OCI-LY1 (cell line): ENCODE results near the gene LEF1.

ENCODE experiments used
- H2AFZ ChIP-seq: fragments of 200-600 bp; sonication (generic), shearing (Covaris generic); 2 replicates; pipeline ENCODE4 v1.6.0; 2014; ENCODE audit warnings: antibody characterized with exemption, mild to moderate bottlenecking, low read length
- H3F3A ChIP-seq: fragments of 200-600 bp; sonication (generic), shearing (Covaris generic); 2 replicates; pipeline ENCODE4 v1.6.0; 2014; ENCODE audit warnings: mild to moderate bottlenecking, antibody characterized with exemption, low read length, moderate library complexity; ENCODE audit not compliant: insufficient read depth
- H3K27ac ChIP-seq: fragments of 200-600 bp; sonication (generic); 2 replicates; pipeline ENCODE4 v1.5.1; 2014; ENCODE audit warnings: low read length, mixed run types, mild to moderate bottlenecking, low read depth; ENCODE audit not compliant: poor library complexity, severe bottlenecking
- H3K27me3 ChIP-seq: fragments of 200-600 bp; sonication (generic); 2 replicates; pipeline ENCODE4 v1.6.0; 2014; ENCODE audit warnings: antibody characterized with exemption, mild to moderate bottlenecking, low read length, moderate library complexity; ENCODE audit not compliant: insufficient read depth
- H3K36me3 ChIP-seq: fragments of 200-600 bp; sonication (generic); 2 replicates; pipeline ENCODE4 v1.6.1; 2014; ENCODE audit warnings: mild to moderate bottlenecking, antibody characterized with exemption, low read length, moderate library complexity, mixed read lengths; ENCODE audit not compliant: insufficient read depth
- H3K4me1 ChIP-seq: fragments of 200-600 bp; sonication (generic); 2 replicates; pipeline ENCODE4 v1.5.1; 2014; ENCODE audit warnings: mild to moderate bottlenecking, low read length, moderate library complexity; ENCODE audit not compliant: insufficient read depth, severe bottlenecking
- H3K4me2 ChIP-seq: fragments of 200-600 bp; sonication (generic), shearing (Covaris generic); 2 replicates; pipeline ENCODE4 v1.6.1; 2014; ENCODE audit warnings: low read length
- H3K4me3 ChIP-seq: fragments of 200-600 bp; sonication (generic); 2 replicates; pipeline ENCODE4 v1.5.1; 2014; ENCODE audit warnings: low read length, low read depth, mild to moderate bottlenecking, mixed read lengths; ENCODE audit not compliant: poor library complexity, severe bottlenecking
- H3K79me2 ChIP-seq: fragments of 200-600 bp; shearing (Covaris generic); 2 replicates; pipeline ENCODE4 v1.6.1; 2016; ENCODE audit warnings: mixed run types, low read length, mixed read lengths; ENCODE audit not compliant: insufficient read depth
- H3K9ac ChIP-seq: fragments of 200-600 bp; sonication (generic), shearing (Covaris generic); 2 replicates; pipeline ENCODE4 v1.6.1; 2014; ENCODE audit warnings: mild to moderate bottlenecking, low read length, mixed read lengths
- H3K9me2 ChIP-seq: fragments of 200-600 bp; sonication (generic), shearing (Covaris generic); 2 replicates; pipeline ENCODE4 v1.6.1; 2014; ENCODE audit warnings: low read depth, mild to moderate bottlenecking, low read length, mixed read lengths
- H3K9me3 ChIP-seq: fragments of 200-600 bp; shearing (Covaris generic); 2 replicates; pipeline ENCODE4 v1.6.1; 2014; ENCODE audit warnings: low read length, mixed read lengths
- H4K20me1 ChIP-seq: fragments of 200-600 bp; sonication (generic), shearing (Covaris generic); 2 replicates; pipeline ENCODE4 v1.6.0; 2016; ENCODE audit warnings: mild to moderate bottlenecking, low read length; ENCODE audit not compliant: insufficient read depth
- EZH2 ChIP-seq: fragments of 200-600 bp; sonication (generic), shearing (Covaris generic); IDR thresholded peaks from 2 replicates; pipeline ENCODE4 v1.8.0; 2017; ENCODE audit warnings: borderline replicate concordance, mixed run types, mild to moderate bottlenecking, antibody characterized with exemption, low read length, moderate library complexity, mixed read lengths
- TF ChIP-seq, protein P1 (sequence below): fragments of 200-600 bp; sonication (generic), shearing (Covaris generic); IDR thresholded peaks from 2 replicates; pipeline ENCODE4 v1.5.1; 2017; ENCODE audit warnings: mild to moderate bottlenecking, antibody characterized with exemption, low read length, moderate library complexity, mixed read lengths

LEF1 gene

DNA sequence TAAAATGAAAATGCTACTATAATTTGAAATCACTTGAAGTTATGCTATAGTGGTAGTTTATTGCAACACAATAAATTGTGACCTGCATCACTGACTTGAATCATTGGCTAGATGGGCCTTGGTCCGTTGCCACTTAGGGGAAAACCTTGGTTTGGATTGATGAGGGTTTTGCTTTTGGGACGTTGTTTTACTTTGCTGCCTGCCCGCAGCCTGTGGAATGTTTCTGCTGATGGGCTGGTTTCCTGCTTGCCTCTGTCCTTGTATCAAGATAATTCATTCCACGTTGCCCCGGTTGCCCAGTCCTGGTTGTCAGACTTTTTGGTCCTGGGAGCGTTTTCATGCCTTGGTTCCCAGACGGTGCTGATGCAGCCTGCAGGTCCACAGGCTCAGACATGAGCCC lies 160.7 kb downstream of the LEF1 start:
- Histone ChIP-seq H3F3A (no peaks in the 10 kb centered on the region), H2AFZ (no peak overlapping the region), H3K79me2 (peaks cover 4% of the 10 kb centered on the region), H3K27me3 (no peaks in the 10 kb centered on the region), H3K27ac (no peak overlapping the region), H3K4me3 (no peak overlapping the region), H3K9ac (no peak overlapping the region), H3K9me2 (no peaks in the 10 kb centered on the region), H4K20me1 (no peaks in the 10 kb centered on the region), H3K4me1 (peaks cover 7% of the 10 kb centered on the region), H3K4me2 (no peak overlapping the region), H3K36me3 (peaks cover 42% of the 10 kb centered on the region), H3K9me3 (no peaks in the 10 kb centered on the region)
- TF ChIP-seq, protein P1, sequence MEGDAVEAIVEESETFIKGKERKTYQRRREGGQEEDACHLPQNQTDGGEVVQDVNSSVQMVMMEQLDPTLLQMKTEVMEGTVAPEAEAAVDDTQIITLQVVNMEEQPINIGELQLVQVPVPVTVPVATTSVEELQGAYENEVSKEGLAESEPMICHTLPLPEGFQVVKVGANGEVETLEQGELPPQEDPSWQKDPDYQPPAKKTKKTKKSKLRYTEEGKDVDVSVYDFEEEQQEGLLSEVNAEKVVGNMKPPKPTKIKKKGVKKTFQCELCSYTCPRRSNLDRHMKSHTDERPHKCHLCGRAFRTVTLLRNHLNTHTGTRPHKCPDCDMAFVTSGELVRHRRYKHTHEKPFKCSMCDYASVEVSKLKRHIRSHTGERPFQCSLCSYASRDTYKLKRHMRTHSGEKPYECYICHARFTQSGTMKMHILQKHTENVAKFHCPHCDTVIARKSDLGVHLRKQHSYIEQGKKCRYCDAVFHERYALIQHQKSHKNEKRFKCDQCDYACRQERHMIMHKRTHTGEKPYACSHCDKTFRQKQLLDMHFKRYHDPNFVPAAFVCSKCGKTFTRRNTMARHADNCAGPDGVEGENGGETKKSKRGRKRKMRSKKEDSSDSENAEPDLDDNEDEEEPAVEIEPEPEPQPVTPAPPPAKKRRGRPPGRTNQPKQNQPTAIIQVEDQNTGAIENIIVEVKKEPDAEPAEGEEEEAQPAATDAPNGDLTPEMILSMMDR, result no peak
- no peak for TF ChIP-seq EZH2

GRCh38 chr4:108006361-108006760 lies 162.4 kb downstream of the LEF1 start:
- Histone ChIP-seq H3K27me3 (no peaks in the 10 kb centered on the region), H3K4me2 (no peak overlapping the region), H3K36me3 (peaks cover 31% of the 10 kb centered on the region), H2AFZ (no peak overlapping the region), H3K9ac (no peak overlapping the region), H3K9me2 (no peaks in the 10 kb centered on the region), H3K27ac (no peak overlapping the region), H3K4me3 (no peak overlapping the region), H3K9me3 (no peaks in the 10 kb centered on the region), H3K4me1 (peaks cover 7% of the 10 kb centered on the region), H3K79me2 (peaks cover 4% of the 10 kb centered on the region), H3F3A (no peaks in the 10 kb centered on the region), H4K20me1 (no peaks in the 10 kb centered on the region)
- no peak for TF ChIP-seq EZH2

DNA sequence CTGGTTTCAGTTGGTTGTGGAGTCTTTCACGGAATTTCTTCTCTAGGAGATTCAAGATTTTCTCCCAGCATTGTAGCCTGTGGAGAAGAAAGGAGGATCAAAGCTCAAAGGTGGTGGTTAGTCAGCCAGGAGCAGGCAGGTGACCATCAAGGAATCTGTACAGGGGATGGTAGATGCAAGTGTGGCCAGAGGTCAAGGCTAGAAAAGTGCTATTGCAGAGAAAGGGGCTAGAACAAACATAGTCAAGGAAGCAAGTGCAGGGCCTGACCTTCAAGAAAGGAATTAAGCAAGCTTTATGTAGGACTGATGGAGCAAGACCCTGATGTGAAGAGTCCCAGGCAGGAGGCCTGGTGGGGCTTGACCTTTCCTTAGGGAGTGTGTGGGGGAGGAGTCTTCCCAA lies 162.9 kb downstream of the LEF1 start:
- Histone ChIP-seq H2AFZ (no peak overlapping the region), H3K36me3 (peaks cover 28% of the 10 kb centered on the region), H3K4me1 (peaks cover 7% of the 10 kb centered on the region), H3K9ac (no peak overlapping the region), H3K27ac (no peak overlapping the region), H3K79me2 (peaks cover 4% of the 10 kb centered on the region), H3K9me3 (no peaks in the 10 kb centered on the region), H3F3A (no peaks in the 10 kb centered on the region), H3K9me2 (no peaks in the 10 kb centered on the region), H3K4me2 (no peak overlapping the region), H3K4me3 (no peak overlapping the region), H3K27me3 (no peaks in the 10 kb centered on the region), H4K20me1 (no peaks in the 10 kb centered on the region)
- TF ChIP-seq EZH2, result no peak
- TF ChIP-seq, protein P1, result no peak

- TF ChIP-seq, protein P1, result no peak
- no peak for TF ChIP-seq EZH2
- H3K4me2 ChIP-seq, result no peak overlapping the region
- H3K9ac ChIP-seq, result no peak overlapping the region
These were observed 164.1 kb downstream of the LEF1 start for GRCh38 chr4:108004646-108005045.

More at GRCh38 chr4:108004646-108005045, 164.1 kb downstream of the LEF1 start:
- no peaks in the 10 kb centered on the region for H3K9me3 ChIP-seq
- no peak overlapping the region for H2AFZ ChIP-seq
- H3F3A ChIP-seq, result no peaks in the 10 kb centered on the region
- no peaks in the 10 kb centered on the region for H3K27me3 ChIP-seq
- peaks cover 4% of the 10 kb centered on the region for H3K79me2 ChIP-seq
- peaks cover 28% of the 10 kb centered on the region for H3K36me3 ChIP-seq
- H4K20me1 ChIP-seq, result no peaks in the 10 kb centered on the region
- H3K9me2 ChIP-seq, result no peaks in the 10 kb centered on the region
- H3K27ac ChIP-seq, result no peak overlapping the region
- peaks cover 7% of the 10 kb centered on the region for H3K4me1 ChIP-seq
- no peak overlapping the region for H3K4me3 ChIP-seq
